Heart left ventricle (tissue), 13 donors: ENCODE measurements around the gene IL12RB2.

ENCODE experiments used
- CTCF ChIP-seq, 12 donors: fragments of 200-600 bp; sonication (generic) in 4 of 12; IDR thresholded peaks; one replicate each; pipeline versions ENCODE4 v1.5.0 to v1.8.0; 2018 to 2022; ENCODE audit warnings: antibody characterized with exemption in 12 of 12, mild to moderate bottlenecking in 5 of 12
- POLR2A ChIP-seq, 2 donors: fragments of 450-650 bp; IDR thresholded peaks; one replicate each; pipeline ENCODE4 v1.6.1; 2017; ENCODE audit warnings: antibody characterized with exemption in 2 of 2, mild to moderate bottlenecking in 2 of 2, moderate library complexity in 2 of 2
- donor health status: ischemic (EF 13 %, LVEDD 7.1; RV severe dilation, severe dysfunction).
- donor health status: DM: no; HTN: yes; CAD: no.
- donor health status: DM: no; HTN: no; CAD: no.
- donor health status: ischemic (EF 25% LVEDD 6.9; RV normal size, moderate dysfunction).
- donor health status: ischemic (EF 25% LVEDD 5.7; RV mildly dilated, moderate dysfunction).
- donor health status: ischemic (EF 35%, LVEDD 5.7; RV mildly dilated, moderate dysfunction).
- donor health status: nonischemic (EF 11% LVEDD 7.7; RV severe dilation, severe dysfunction).
- donor health status: DM: yes; HTN: yes; CAD: no.
- donor health status: PGD.
- donor health status: ischemic (EF 29% LVEDD 5.4; RV normal size, mild dysfunction).
- donor health status: nonischemic (EF 23%, LVEDD 6.1; RV moderate dilation, normal function).

GRCh38 chr1:67332653-67333529 is 25.2 kb downstream of the IL12RB2 start:
- TF ChIP-seq CTCF (IDR thresholded peaks at IDR 0.05) (no peak), POLR2A (IDR thresholded peaks at IDR 0.05) (no peak)
